Brain microvascular endothelial cell (primary cell): ENCODE results near the gene VAC14.

ENCODE experiments used
- DNase-seq: peaks from one replicate; pipeline ENCODE4 v3.0.0-alpha.2; 2020
- H3K27ac ChIP-seq: fragments of 250-450 bp; sonication (Bioruptor Pico); 2 replicates; pipeline ENCODE4 v1.5.1; 2020; ENCODE audit warnings: mild to moderate bottlenecking, moderate library complexity
- H3K27me3 ChIP-seq: fragments of 250-450 bp; sonication (Bioruptor Pico); replicated peaks from 2 replicates; pipeline ENCODE4 v1.5.1; 2020; ENCODE audit warnings: mild to moderate bottlenecking
- H3K36me3 ChIP-seq: fragments of 250-450 bp; sonication (Bioruptor Pico); replicated peaks from 2 replicates; pipeline ENCODE4 v1.5.1; 2020; ENCODE audit warnings: mild to moderate bottlenecking
- H3K4me3 ChIP-seq: 2 replicates; pipeline ENCODE4 v1.5.1; 2011; ENCODE audit warnings: low read depth, mild to moderate bottlenecking, control low read depth, low read length, moderate library complexity
- CTCF ChIP-seq: IDR thresholded peaks from 2 replicates; pipeline ENCODE4 v1.5.1; 2011; ENCODE audit warnings: low read depth, mild to moderate bottlenecking, moderate library complexity, low read length, control low read depth, inconsistent platforms; ENCODE audit errors: missing control alignments
- in situ Hi-C: cut with HindIII; loops from 2 replicates; pipeline ENCODE4 v1.10.0; 2017; ENCODE audit warnings: low sequenced_read_pairs, low pct_ligation_motif_present

The VAC14 gene

GRCh38 chr16:70805380-70805779 is 4.4 kb upstream of the VAC14 start:
- Histone ChIP-seq H3K27ac (peak overlapping the region; percentile 96), H3K36me3 (peaks cover 3% of the 10 kb centered on the region), H3K27me3 (no peaks in the 10 kb centered on the region), H3K4me3 (no peak overlapping the region)
- TF ChIP-seq CTCF, result no peak
- in situ Hi-C loops, result no loop called here
- no peak for DNase-seq

- peaks cover 3% of the 10 kb centered on the region for H3K36me3 ChIP-seq
- H3K27ac ChIP-seq, result peak overlapping the region; percentile 96
- H3K27me3 ChIP-seq, result no peaks in the 10 kb centered on the region
- in situ Hi-C loops, result no loop called here
- no peak for DNase-seq
- H3K4me3 ChIP-seq, result no peak overlapping the region
- no peak for TF ChIP-seq CTCF
Measured at GRCh38 chr16:70804734-70805169, 3.8 kb upstream of the VAC14 start.

DNA sequence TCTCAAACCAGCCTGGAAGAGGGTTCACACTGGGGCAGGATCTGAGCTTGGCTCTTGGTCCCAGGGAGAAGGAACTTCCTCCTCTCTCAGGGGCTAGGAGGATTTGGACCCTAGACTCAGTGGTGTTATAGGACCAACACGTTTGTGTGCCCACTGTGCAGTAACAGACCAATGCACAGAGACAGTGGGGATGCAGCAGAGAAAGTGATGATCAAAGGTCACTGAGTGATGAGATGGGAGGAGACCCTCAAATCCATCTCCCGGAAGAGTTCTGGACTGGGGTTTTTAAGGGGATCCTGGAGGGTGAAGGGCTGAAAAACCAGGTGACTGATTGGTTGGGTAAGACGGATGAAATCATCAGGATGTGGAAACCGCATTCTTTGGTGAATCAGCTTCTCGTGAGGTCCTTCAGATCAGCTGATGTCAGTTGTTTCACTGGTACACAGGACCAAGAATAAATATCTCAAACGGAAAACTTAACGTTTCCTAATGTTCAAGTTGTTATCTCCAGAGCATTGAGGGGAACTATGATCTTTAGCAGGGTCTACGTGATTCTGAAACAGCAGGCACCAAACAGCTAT is 3.3 kb upstream of the VAC14 start:
- in situ Hi-C loops, result no loop called here
- TF ChIP-seq CTCF, result no peak
- DNase-seq, result peak; percentile 91
- H3K27ac ChIP-seq, result peak overlapping the region; percentile 96
- H3K4me3 ChIP-seq, result no peak overlapping the region
- peaks cover 3% of the 10 kb centered on the region for H3K36me3 ChIP-seq
- no peaks in the 10 kb centered on the region for H3K27me3 ChIP-seq

DNA sequence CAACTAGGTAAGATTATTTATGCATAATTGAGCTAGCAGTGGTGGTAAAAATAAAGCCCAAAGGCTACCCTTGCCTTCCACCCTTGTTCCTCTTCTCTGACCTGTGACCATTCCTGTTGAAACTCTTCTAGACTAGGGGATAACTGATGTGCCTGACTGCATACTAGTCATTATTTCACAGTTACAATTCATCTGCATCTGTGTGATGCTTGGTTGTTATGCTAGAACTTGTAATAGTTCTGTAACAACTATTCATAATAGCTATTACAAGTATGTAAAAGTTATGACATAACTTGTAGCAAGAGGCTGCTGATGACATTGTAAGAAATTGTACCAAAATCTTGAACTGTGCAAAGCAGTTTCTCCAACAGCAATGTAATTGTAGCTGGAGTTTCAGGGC is 2.4 kb upstream of the VAC14 start:
- H3K36me3 ChIP-seq, result peaks cover 3% of the 10 kb centered on the region
- TF ChIP-seq CTCF, result no peak
- in situ Hi-C loops, result no loop called here
- no peaks in the 10 kb centered on the region for H3K27me3 ChIP-seq
- peak overlapping the region; percentile 96 for H3K27ac ChIP-seq
- no peak overlapping the region for H3K4me3 ChIP-seq
- no peak for DNase-seq

DNA sequence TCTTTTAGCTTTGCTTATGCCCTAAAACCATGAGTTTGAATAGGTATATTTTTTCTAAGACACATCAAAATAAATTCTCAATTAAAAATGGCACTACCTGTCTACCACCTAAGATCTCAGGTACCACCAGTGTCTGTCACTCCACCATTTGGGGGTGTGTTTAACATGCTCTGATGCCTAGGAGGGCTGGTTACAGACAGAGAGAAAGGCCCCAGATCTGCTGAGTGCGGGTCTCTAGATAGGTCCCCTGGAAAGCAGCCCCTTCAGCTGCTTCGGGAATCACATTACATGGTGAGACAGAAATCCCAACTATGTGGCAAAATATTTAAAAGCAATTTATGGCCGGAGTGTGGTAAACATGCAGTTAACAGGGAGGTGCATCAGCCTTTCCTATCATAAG is 653 bp upstream of the VAC14 start:
- no peak for TF ChIP-seq CTCF
- H3K27ac ChIP-seq, result no peak overlapping the region
- no peaks in the 10 kb centered on the region for H3K27me3 ChIP-seq
- in situ Hi-C loops, result no loop called here
- peaks cover 5% of the 10 kb centered on the region for H3K36me3 ChIP-seq
- H3K4me3 ChIP-seq, result no peak overlapping the region
- no peak for DNase-seq

GRCh38 chr16:70800311-70800710 is 647 bp downstream of the VAC14 start:
- in situ Hi-C loops, result no loop called here

More at GRCh38 chr16:70800311-70800710, 647 bp downstream of the VAC14 start:
- H3K27ac ChIP-seq, result peak overlapping the region; percentile 90
- TF ChIP-seq CTCF, result no peak
- H3K36me3 ChIP-seq, result peaks cover 5% of the 10 kb centered on the region
- peak overlapping the region; percentile 96 for H3K4me3 ChIP-seq
- DNase-seq, result no peak
- no peaks in the 10 kb centered on the region for H3K27me3 ChIP-seq
